ENCODE results near the gene PRKAG2. TPM values are rescaled to one million over a fixed set of nuclear protein-coding genes. Genes with fewer than 3 reads are reported as not detected.

The PRKAG2 gene
- total and polyA plus RNA-seq, 2 of the 13 experiments (the other 11 are each of a cell fraction or from before 2014, with no cell fraction given): 0.90 to 1.3 TPM

- no peak for TF ChIP-seq ZBTB49 (CRISPR knock-in tag; IDR thresholded peaks at IDR 0.05; ENCODE audit: borderline replicate concordance)
- TF ChIP-seq ZNF337 (CRISPR knock-in tag; IDR thresholded peaks at IDR 0.05; ENCODE audit: borderline replicate concordance, low read depth): no peak
- TF ChIP-seq RFXANK (CRISPR knock-in tag; IDR thresholded peaks at IDR 0.05): no peak
- TF ChIP-seq KDM4B (CRISPR knock-in tag; IDR thresholded peaks at IDR 0.05): no peak
- TF ChIP-seq BATF2 (CRISPR knock-in tag; IDR thresholded peaks at IDR 0.05): no peak
- TF ChIP-seq ZNF878 (CRISPR knock-in tag; IDR thresholded peaks at IDR 0.05): no peak
- no peak for TF ChIP-seq SUZ12 (IDR thresholded peaks at IDR 0.05; ENCODE audit: low read depth, low read length)
- TF ChIP-seq, protein P1, sequence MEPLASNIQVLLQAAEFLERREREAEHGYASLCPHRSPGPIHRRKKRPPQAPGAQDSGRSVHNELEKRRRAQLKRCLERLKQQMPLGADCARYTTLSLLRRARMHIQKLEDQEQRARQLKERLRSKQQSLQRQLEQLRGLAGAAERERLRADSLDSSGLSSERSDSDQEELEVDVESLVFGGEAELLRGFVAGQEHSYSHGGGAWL (CRISPR knock-in tag; IDR thresholded peaks at IDR 0.05): no peak
- TF ChIP-seq ZMYM2 (CRISPR knock-in tag; IDR thresholded peaks at IDR 0.05): no peak
- TF ChIP-seq POLR2AphosphoS5 (IDR thresholded peaks at IDR 0.05; ENCODE audit: low read depth, low read length): no peak
These were observed 55.7 kb downstream of the PRKAG2 start (continued) for GRCh38 chr7:151821226-151821625.

DNA sequence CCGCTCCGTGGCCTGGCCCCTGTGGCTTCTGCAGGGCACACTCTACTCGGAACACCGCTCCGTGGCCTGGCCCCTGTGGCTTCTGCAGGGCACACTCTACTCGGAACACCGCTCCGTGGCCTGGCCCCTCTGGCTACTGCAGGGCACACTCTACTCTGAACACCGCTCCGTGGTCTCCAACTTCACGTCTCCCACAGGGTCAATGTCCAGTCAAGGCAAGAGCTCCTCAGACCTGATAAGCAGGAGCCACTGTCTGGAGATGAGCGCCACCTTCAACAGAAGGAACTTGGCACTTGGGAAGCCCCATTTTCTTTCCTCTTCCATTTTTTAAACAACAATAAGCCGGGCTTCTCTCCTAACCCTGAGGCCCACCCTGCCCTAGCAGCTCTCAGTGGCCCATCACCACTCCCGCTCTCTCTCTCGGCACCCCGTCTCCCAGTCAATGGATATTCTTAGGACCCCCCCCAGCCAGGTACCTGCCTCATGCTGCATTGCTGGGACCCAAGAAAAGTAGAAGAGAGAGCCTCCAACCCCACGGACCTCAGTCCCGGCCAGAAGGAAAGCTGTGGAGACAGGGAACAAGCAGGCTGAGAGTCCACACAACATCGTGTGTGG, 56.3 kb downstream of the PRKAG2 start:
- Histone ChIP-seq H3K4me2 (ENCODE audit: low read depth, low read length) (no peak overlapping the region), H3K79me2 (ENCODE audit: insufficient read depth, low read length) (no peaks in the 10 kb centered on the region), H3K27ac (ENCODE audit: extremely low read length, insufficient read depth, low read length) (no peak overlapping the region), H3K36me3 (replicated peaks in 1 of 2; ENCODE audit: control insufficient read depth in 1 of 2, insufficient read depth in 2 of 2, low read length in 2 of 2) (no peaks in the 10 kb centered on the region), H2AFZ (ENCODE audit: low read length) (no peak overlapping the region), H3K27me3 (ENCODE audit: control insufficient read depth in 1 of 2, insufficient read depth in 2 of 2, low read length in 2 of 2) (peaks cover 5 to 39% of the 10 kb centered on the region in 2 experiments; a peak in 2 of 5 replicates), H4K20me1 (ENCODE audit: insufficient read depth, low read length) (no peaks in the 10 kb centered on the region), H3K4me3 (replicated peaks in 1 of 3; ENCODE audit: insufficient read depth in 1 of 3, low read depth in 2 of 3, low read length in 3 of 3) (no peak overlapping the region), H3K4me1 (ENCODE audit: insufficient read depth, low read length) (peaks cover 13% of the 10 kb centered on the region; the same call in 1 of the 2 replicates), H3K9ac (ENCODE audit: insufficient read depth, low read depth, low read length) (no peak overlapping the region), H3K9me3 (ENCODE audit: low read length) (no peaks in the 10 kb centered on the region)
- CTCF ChIA-PET (ENCODE audit: low intra/inter-chr PET ratio, low total read pairs): no interaction called here
- intact Hi-C loops (cut with micrococcal nuclease; ENCODE audit: unreplicated experiment): no loop called here
- BruUV-seq (replicated peaks): no TSS peak
- no peak for DNase-seq (ENCODE audit: low spot score)
- in situ Hi-C loops (cut with HindIII; ENCODE audit: extremely low pct_ligation_motif_present, low pct_unique_long_range_greater_than_20kb): no loop called here
- WGBS (ENCODE audit: low lambda C conversion rate): 67% methylated on average over 16 of the region's 19 CpGs
- no peak for ATAC-seq
- POLR2A ChIA-PET: no interaction called here
- no peak for FAIRE-seq
- TF ChIP-seq ZNF589 (CRISPR knock-in tag; conservative IDR thresholded peaks at IDR 0.05) (no peak), RFX3 (CRISPR knock-in tag; IDR thresholded peaks at IDR 0.05) (no peak), DR1 (CRISPR knock-in tag; IDR thresholded peaks at IDR 0.05) (no peak), CREB3 (CRISPR knock-in tag; IDR thresholded peaks at IDR 0.05) (no peak), ZNF17 (CRISPR knock-in tag; IDR thresholded peaks at IDR 0.05) (no peak), MED13 (CRISPR knock-in tag; IDR thresholded peaks at IDR 0.05) (no peak)
- TF ChIP-seq, protein P2, sequence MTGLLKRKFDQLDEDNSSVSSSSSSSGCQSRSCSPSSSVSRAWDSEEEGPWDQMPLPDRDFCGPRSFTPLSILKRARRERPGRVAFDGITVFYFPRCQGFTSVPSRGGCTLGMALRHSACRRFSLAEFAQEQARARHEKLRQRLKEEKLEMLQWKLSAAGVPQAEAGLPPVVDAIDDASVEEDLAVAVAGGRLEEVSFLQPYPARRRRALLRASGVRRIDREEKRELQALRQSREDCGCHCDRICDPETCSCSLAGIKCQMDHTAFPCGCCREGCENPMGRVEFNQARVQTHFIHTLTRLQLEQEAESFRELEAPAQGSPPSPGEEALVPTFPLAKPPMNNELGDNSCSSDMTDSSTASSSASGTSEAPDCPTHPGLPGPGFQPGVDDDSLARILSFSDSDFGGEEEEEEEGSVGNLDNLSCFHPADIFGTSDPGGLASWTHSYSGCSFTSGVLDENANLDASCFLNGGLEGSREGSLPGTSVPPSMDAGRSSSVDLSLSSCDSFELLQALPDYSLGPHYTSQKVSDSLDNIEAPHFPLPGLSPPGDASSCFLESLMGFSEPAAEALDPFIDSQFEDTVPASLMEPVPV (CRISPR knock-in tag; IDR thresholded peaks at IDR 0.05): no peak
